GM19397 (cell line): ENCODE results near the gene IGF2BP2.
"Not testable (repeated sequence)": the region's sequence is repeated elsewhere in the genome, so short reads cannot be mapped to it uniquely, and the experiment has no call there.

Source experiments
- ATAC-seq: cut with Tn5 transposase; IDR thresholded peaks from one replicate; pipeline ENCODE4 v1.9.1; 2021; ENCODE audit warnings: mild to moderate bottlenecking, moderate library complexity; ENCODE audit not compliant: unreplicated experiment

IGF2BP2 gene

GRCh38 chr3:185716436-185717108 lies 108.3 kb downstream of the IGF2BP2 start:
- ATAC-seq: no peak

- no peak for ATAC-seq
Observed at GRCh38 chr3:185715091-185715490, 109.8 kb downstream of the IGF2BP2 start.

GRCh38 chr3:185714085-185714484 lies 110.8 kb downstream of the IGF2BP2 start:
- no peak for ATAC-seq

GRCh38 chr3:185713015-185713414 lies 111.8 kb downstream of the IGF2BP2 start:
- no peak for ATAC-seq

- ATAC-seq: no peak
Observed at GRCh38 chr3:185712337-185712736, 112.5 kb downstream of the IGF2BP2 start.

- no peak for ATAC-seq
Observed at GRCh38 chr3:185711255-185711870, 113.5 kb downstream of the IGF2BP2 start.

- no peak for ATAC-seq
Observed at GRCh38 chr3:185709251-185709955, 115.4 kb downstream of the IGF2BP2 start.

GRCh38 chr3:185708392-185708791 lies 116.5 kb downstream of the IGF2BP2 start:
- ATAC-seq: no peak

- no peak for ATAC-seq
Observed at GRCh38 chr3:185705498-185705897, 119.3 kb downstream of the IGF2BP2 start.

- ATAC-seq: no peak
Observed at GRCh38 chr3:185702262-185703225, 122.3 kb downstream of the IGF2BP2 start.

GRCh38 chr3:185701611-185702261 lies 123.1 kb downstream of the IGF2BP2 start:
- ATAC-seq: no peak

- ATAC-seq: no peak
Observed at GRCh38 chr3:185699927-185700326, 124.9 kb downstream of the IGF2BP2 start.

- ATAC-seq: not testable (repeated sequence)
Observed at GRCh38 chr3:185697228-185697627, 127.6 kb downstream of the IGF2BP2 start.

- no peak for ATAC-seq
Observed at GRCh38 chr3:185696039-185696438, 128.8 kb downstream of the IGF2BP2 start.

GRCh38 chr3:185693985-185694653 lies 130.7 kb downstream of the IGF2BP2 start:
- no peak for ATAC-seq

GRCh38 chr3:185691622-185692021 lies 133.2 kb downstream of the IGF2BP2 start:
- no peak for ATAC-seq

- ATAC-seq: no peak
Observed at GRCh38 chr3:185687271-185687878, 137.5 kb downstream of the IGF2BP2 start.

GRCh38 chr3:185685231-185686035 lies 139.4 kb downstream of the IGF2BP2 start:
- ATAC-seq: no peak

GRCh38 chr3:185680231-185680630 lies 144.6 kb downstream of the IGF2BP2 start:
- ATAC-seq: no peak
